SU-DHL-6 (cell line): ENCODE data around the gene GTF2F2.

Experiments used
- H2AFZ ChIP-seq: fragments of 200-600 bp; sonication (generic); 2 replicates; pipeline ENCODE4 v1.6.1; 2014; ENCODE audit warnings: low read depth, mild to moderate bottlenecking, moderate library complexity, mixed read lengths, antibody characterized with exemption, low read length; ENCODE audit not compliant: severe bottlenecking
- H3F3A ChIP-seq: fragments of 200-600 bp; shearing (Covaris generic); 2 replicates; pipeline ENCODE4 v1.6.0; 2016; ENCODE audit warnings: antibody characterized with exemption, mild to moderate bottlenecking; ENCODE audit not compliant: insufficient read depth
- H3K27ac ChIP-seq: fragments of 200-600 bp; sonication (generic); 2 replicates; pipeline ENCODE4 v1.5.1; 2016; ENCODE audit warnings: low read depth, mild to moderate bottlenecking, low read length, moderate library complexity, mixed read lengths
- H3K27me3 ChIP-seq: fragments of 200-600 bp; sonication (generic), shearing (Covaris generic); 2 replicates; pipeline ENCODE4 v1.6.0; 2014; ENCODE audit warnings: mild to moderate bottlenecking, low read length
- H3K36me3 ChIP-seq: fragments of 200-600 bp; sonication (generic); 2 replicates; pipeline ENCODE4 v1.6.1; 2014; ENCODE audit warnings: mild to moderate bottlenecking, low read length, mixed read lengths
- H3K4me2 ChIP-seq: fragments of 300-600, 200-600 bp; shearing (Covaris generic), sonication (generic); 2 replicates; pipeline ENCODE4 v1.6.0; 2014; ENCODE audit warnings: low read length, low read depth, mild to moderate bottlenecking; ENCODE audit not compliant: poor library complexity, severe bottlenecking
- H3K4me3 ChIP-seq: fragments of 200-600 bp; sonication (generic); 2 replicates; pipeline ENCODE4 v1.5.1; 2014; ENCODE audit warnings: antibody characterized with exemption, low read length, mild to moderate bottlenecking, mixed read lengths; ENCODE audit not compliant: insufficient read depth, poor library complexity, severe bottlenecking
- H3K79me2 ChIP-seq: fragments of 200-600 bp; sonication (generic); 2 replicates; pipeline ENCODE4 v1.6.1; 2014; ENCODE audit warnings: mild to moderate bottlenecking, low read length, moderate library complexity; ENCODE audit not compliant: insufficient read depth
- H3K9ac ChIP-seq: fragments of 200-600 bp; sonication (generic); 2 replicates; pipeline ENCODE4 v1.7.0; 2014; ENCODE audit warnings: mild to moderate bottlenecking, low read length
- H3K9me2 ChIP-seq: fragments of 200-600 bp; sonication (generic); replicated peaks from 2 replicates; pipeline ENCODE4 v1.6.1; 2014; ENCODE audit warnings: low read length; ENCODE audit not compliant: insufficient read depth
- H3K9me3 ChIP-seq: fragments of 200-600 bp; sonication (generic); 2 replicates; pipeline ENCODE4 v1.6.1; 2014; ENCODE audit warnings: low read length, mixed read lengths; ENCODE audit not compliant: insufficient read depth
- H4K20me1 ChIP-seq: fragments of 200-600 bp; sonication (generic); 2 replicates; pipeline ENCODE4 v1.6.1; 2014; ENCODE audit warnings: low read depth, mild to moderate bottlenecking, antibody characterized with exemption, low read length, moderate library complexity, mixed read lengths
- CTCF ChIP-seq: fragments of 200-600 bp; sonication (generic); IDR thresholded peaks from one replicate; pipeline ENCODE4 v1.5.1; 2017; ENCODE audit warnings: antibody characterized with exemption, mild to moderate bottlenecking, low read length, moderate library complexity; ENCODE audit not compliant: insufficient read depth, poor library complexity, severe bottlenecking
- EZH2phosphoT487 ChIP-seq: fragments of 200-600 bp; sonication (generic), shearing (Covaris generic); conservative IDR thresholded peaks from 2 replicates; pipeline ENCODE4 v1.6.1; 2018; ENCODE audit warnings: mild to moderate bottlenecking, antibody characterized with exemption, low read length, moderate library complexity, mixed read lengths

The GTF2F2 gene

GRCh38 chr13:45209229-45209628, 88.9 kb downstream of the GTF2F2 start:
- Histone ChIP-seq H3K27me3 (no peaks in the 10 kb centered on the region), H2AFZ (no peak overlapping the region), H3K9me3 (no peaks in the 10 kb centered on the region), H3K4me3 (no peak overlapping the region), H3K27ac (no peak overlapping the region), H3K4me2 (no peak overlapping the region), H4K20me1 (no peaks in the 10 kb centered on the region), H3K9me2 (no peaks in the 10 kb centered on the region), H3K79me2 (peaks cover 2% of the 10 kb centered on the region; the same call in 1 of the 2 replicates), H3F3A (no peaks in the 10 kb centered on the region), H3K36me3 (peaks cover 6% of the 10 kb centered on the region; the same call in 1 of the 2 replicates), H3K9ac (no peak overlapping the region)
- no peak for TF ChIP-seq EZH2phosphoT487
- TF ChIP-seq CTCF: no peak

DNA sequence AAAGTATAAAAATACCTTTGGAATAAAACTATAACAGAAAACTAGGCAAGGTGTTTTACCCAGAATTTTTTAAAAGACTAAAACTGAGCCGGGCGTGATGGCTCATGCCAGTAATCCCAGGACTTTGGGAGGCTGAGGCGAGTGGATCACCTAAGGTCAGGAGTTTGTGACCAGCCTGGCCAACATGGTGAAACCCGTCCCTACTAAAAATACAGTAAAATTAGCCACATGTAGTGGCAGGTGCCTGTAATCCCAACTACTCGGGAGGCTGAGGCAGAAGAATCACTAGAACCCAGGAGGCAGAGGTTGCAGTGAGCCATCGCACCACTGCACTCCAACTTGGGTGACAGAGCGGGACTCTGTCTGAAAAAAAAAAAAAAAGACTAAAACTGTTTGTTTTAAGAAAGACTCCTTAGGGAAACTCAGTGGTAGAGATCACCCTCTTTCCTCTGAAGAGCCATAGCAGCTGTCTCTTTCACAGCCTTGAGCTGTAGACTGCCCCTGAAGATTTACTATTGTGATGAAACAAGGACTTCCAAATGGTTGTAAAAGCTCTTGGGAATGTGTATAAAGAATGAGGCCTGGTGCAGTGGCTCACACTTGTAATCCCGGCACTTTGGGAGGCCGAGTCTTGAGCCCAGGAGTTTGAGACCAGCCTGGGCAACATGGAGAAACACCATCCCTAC, 95.2 kb downstream of the GTF2F2 start:
- Histone ChIP-seq H3K9me3 (no peaks in the 10 kb centered on the region), H3F3A (no peaks in the 10 kb centered on the region), H2AFZ (no peak overlapping the region), H3K27ac (no peak overlapping the region), H3K9ac (no peak overlapping the region), H3K79me2 (peaks cover 10% of the 10 kb centered on the region), H3K36me3 (no peaks in the 10 kb centered on the region; the same call in 1 of the 2 replicates), H3K4me3 (no peak overlapping the region), H3K9me2 (no peaks in the 10 kb centered on the region), H3K4me2 (no peak overlapping the region), H3K27me3 (no peaks in the 10 kb centered on the region), H4K20me1 (no peaks in the 10 kb centered on the region)
- TF ChIP-seq EZH2phosphoT487: no peak
- TF ChIP-seq CTCF: no peak

GRCh38 chr13:45216193-45216592, 95.9 kb downstream of the GTF2F2 start:
- no peaks in the 10 kb centered on the region for H3K9me2 ChIP-seq
- no peak overlapping the region for H3K9ac ChIP-seq
- no peak overlapping the region for H2AFZ ChIP-seq
- no peaks in the 10 kb centered on the region for H3K27me3 ChIP-seq
- no peak overlapping the region for H3K4me2 ChIP-seq
- TF ChIP-seq CTCF (no peak), EZH2phosphoT487 (no peak)
- H3K36me3 ChIP-seq: no peaks in the 10 kb centered on the region; the same call in 1 of the 2 replicates
- H3F3A ChIP-seq: no peaks in the 10 kb centered on the region
- no peak overlapping the region for H3K27ac ChIP-seq
- H3K9me3 ChIP-seq: no peaks in the 10 kb centered on the region
- no peaks in the 10 kb centered on the region for H4K20me1 ChIP-seq
- H3K79me2 ChIP-seq: peaks cover 10% of the 10 kb centered on the region
- H3K4me3 ChIP-seq: no peak overlapping the region
